ENCODE data around the gene USP25.

DNA sequence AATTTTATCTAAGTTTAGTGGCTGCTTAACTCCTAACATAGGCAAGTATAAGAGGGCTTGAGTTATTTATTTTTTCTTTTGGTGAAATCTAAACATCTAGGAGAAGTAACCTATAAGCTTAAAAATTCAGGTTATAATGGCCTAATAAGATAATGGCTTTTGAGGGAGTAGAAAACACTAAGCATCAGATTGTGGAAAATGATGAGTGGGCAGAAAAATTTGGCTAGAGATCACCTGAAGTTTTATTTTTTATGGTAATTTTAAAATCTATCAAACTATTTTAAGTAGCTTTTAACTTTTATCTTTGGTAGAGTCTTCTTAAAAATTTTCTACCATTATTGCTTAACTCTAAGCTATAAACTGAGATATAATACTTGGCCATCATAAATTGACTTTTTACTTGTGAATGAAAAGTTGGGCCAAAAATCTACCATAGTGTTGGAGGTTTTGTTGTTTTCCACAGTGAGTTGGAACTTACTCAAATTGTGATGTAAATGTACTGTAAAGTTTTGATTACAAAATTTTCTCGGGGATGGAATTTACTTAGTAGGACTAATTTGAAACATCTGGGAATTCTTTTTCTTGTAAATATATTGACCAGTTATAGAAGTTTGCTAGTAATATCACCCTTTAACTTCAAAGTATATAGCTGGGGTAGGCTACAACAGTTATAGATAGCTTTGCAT, 63.9 kb downstream of the USP25 start:
- TF ChIP-seq POLR2A (IDR thresholded peaks at IDR 0.05): no peak
- TF ChIP-seq, protein P1, sequence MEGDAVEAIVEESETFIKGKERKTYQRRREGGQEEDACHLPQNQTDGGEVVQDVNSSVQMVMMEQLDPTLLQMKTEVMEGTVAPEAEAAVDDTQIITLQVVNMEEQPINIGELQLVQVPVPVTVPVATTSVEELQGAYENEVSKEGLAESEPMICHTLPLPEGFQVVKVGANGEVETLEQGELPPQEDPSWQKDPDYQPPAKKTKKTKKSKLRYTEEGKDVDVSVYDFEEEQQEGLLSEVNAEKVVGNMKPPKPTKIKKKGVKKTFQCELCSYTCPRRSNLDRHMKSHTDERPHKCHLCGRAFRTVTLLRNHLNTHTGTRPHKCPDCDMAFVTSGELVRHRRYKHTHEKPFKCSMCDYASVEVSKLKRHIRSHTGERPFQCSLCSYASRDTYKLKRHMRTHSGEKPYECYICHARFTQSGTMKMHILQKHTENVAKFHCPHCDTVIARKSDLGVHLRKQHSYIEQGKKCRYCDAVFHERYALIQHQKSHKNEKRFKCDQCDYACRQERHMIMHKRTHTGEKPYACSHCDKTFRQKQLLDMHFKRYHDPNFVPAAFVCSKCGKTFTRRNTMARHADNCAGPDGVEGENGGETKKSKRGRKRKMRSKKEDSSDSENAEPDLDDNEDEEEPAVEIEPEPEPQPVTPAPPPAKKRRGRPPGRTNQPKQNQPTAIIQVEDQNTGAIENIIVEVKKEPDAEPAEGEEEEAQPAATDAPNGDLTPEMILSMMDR (IDR thresholded peaks at IDR 0.05 in 4 of 5, conservative IDR thresholded peaks at IDR 0.05 in 1 of 5): no peak
